HCT116 (cell line): Measurements from ENCODE around the gene CCDC142. TPM values are rescaled to one million over a fixed set of nuclear protein-coding genes. Genes with fewer than 3 reads are reported as not detected.

Source experiments
- ATAC-seq: fragments of 200-7000 bp; cut with Tn5 transposase; 2 replicates; pipeline ENCODE4 v1.9.1; 2020; ENCODE audit warnings: mild to moderate bottlenecking, moderate library complexity
- BruUV-seq: library from RNA; stranded (reverse); fragments of 400-500 nt; replicated peaks from 2 replicates; lab custom pipeline; 2021; lab: Mats Ljungman, UMichigan
- CTCF ChIA-PET: fragments of 300-600 bp; sonication (Branson Sonifier 250); formaldehyde crosslinking; loops from one replicate; lab custom pipeline; 2021; ENCODE audit warnings: antibody characterized with exemption; lab: Charles Lee
- POLR2A ChIA-PET: fragments of 300-600, 350-600 bp; sonication (Branson Sonifier 250); formaldehyde crosslinking; loops from one replicate; lab custom pipeline; 2021; ENCODE audit warnings: antibody characterized with exemption; lab: Charles Lee
- RAD21 ChIA-PET, 2 experiments: fragments of 300-600 bp; sonication (Branson Sonifier 250); formaldehyde crosslinking; loops; one replicate each; lab custom pipeline; 2023; ENCODE audit warnings: low total read pairs in 2 of 2; ENCODE audit not compliant: uncharacterized antibody in 2 of 2, unreplicated experiment in 2 of 2, low non-redundant PET in 1 of 2; lab: Charles Lee
- DNase-seq: peaks from one replicate; pipeline ENCODE4 v3.0.0-alpha.2; 2010; ENCODE audit warnings: low read depth, low spot score
- H2AFZ ChIP-seq: fragments of 200-600 bp; shearing (Covaris generic), sonication (generic); 2 replicates; pipeline ENCODE4 v1.6.1; 2017; ENCODE audit warnings: low read depth, mixed run types, mixed read lengths, antibody characterized with exemption, low read length; ENCODE audit not compliant: poor library complexity, severe bottlenecking
- H3K27ac ChIP-seq: 2 replicates; pipeline ENCODE4 v1.5.1; 2012; ENCODE audit warnings: low read depth, low read length
- H3K27me3 ChIP-seq: fragments of 200-600 bp; sonication (generic); 2 replicates; pipeline ENCODE4 v1.6.1; 2016; ENCODE audit warnings: mixed run types, low read length, mixed read lengths; ENCODE audit not compliant: insufficient read depth
- H3K36me3 ChIP-seq, 2 experiments: fragments of 200-500 bp in 1 of 2; fragments of 200-600 bp in 1 of 2; sonication (Bioruptor generic) in 1 of 2; sonication (generic) in 1 of 2; 2 replicates each; pipeline versions ENCODE4 v1.5.1 to v1.6.1; 2014 to 2016; ENCODE audit warnings: low read length in 2 of 2, inconsistent platforms in 1 of 2, mixed read lengths in 1 of 2, mixed run types in 1 of 2; ENCODE audit not compliant: insufficient read depth in 2 of 2, control insufficient read depth in 1 of 2
- H3K4me1 ChIP-seq, 2 experiments: fragments of 200-600 bp in 1 of 2; sonication (generic) in 1 of 2; 2 replicates each; pipeline versions ENCODE4 v1.5.1 to v1.6.1; 2012 to 2017; ENCODE audit warnings: low read length in 2 of 2, inconsistent platforms in 1 of 2, mild to moderate bottlenecking in 1 of 2, mixed read lengths in 1 of 2, mixed run types in 1 of 2, moderate library complexity in 1 of 2; ENCODE audit not compliant: insufficient read depth in 2 of 2, control insufficient read depth in 1 of 2
- H3K4me2 ChIP-seq: fragments of 200-600 bp; sonication (generic); 2 replicates; pipeline ENCODE4 v1.6.1; 2017; ENCODE audit warnings: mixed run types, low read length, mixed read lengths
- H3K4me3 ChIP-seq, 2 experiments: fragments of 200-600 bp in 1 of 2; sonication (generic) in 1 of 2; replicated peaks in 1 of 2; 2 replicates each; pipeline ENCODE4 v1.5.1; 2011 to 2016; ENCODE audit warnings: low read length in 2 of 2, control low read depth in 1 of 2, low read depth in 1 of 2, mild to moderate bottlenecking in 1 of 2, mixed read lengths in 1 of 2, mixed run types in 1 of 2
- H3K79me2 ChIP-seq: fragments of 200-600 bp; sonication (generic); 2 replicates; pipeline ENCODE4 v1.6.1; 2017; ENCODE audit warnings: mild to moderate bottlenecking, mixed run types, low read length, moderate library complexity, mixed read lengths; ENCODE audit not compliant: insufficient read depth
- H3K9ac ChIP-seq: fragments of 200-600 bp; sonication (generic); 2 replicates; pipeline ENCODE4 v1.6.1; 2016; ENCODE audit warnings: low read length, mixed read lengths
- H3K9me2 ChIP-seq: fragments of 200-600 bp; sonication (generic), shearing (Covaris generic); 2 replicates; pipeline ENCODE4 v1.6.1; 2017; ENCODE audit warnings: mixed run types, mild to moderate bottlenecking, moderate library complexity; ENCODE audit not compliant: insufficient read depth
- H3K9me3 ChIP-seq, 2 experiments: fragments of 200-500 bp in 1 of 2; fragments of 200-600 bp in 1 of 2; sonication (Bioruptor generic) in 1 of 2; sonication (generic) in 1 of 2; 2 replicates each; pipeline ENCODE4 v1.6.1; 2014 to 2017; ENCODE audit warnings: low read length in 2 of 2, mixed read lengths in 2 of 2, inconsistent platforms in 1 of 2, low read depth in 1 of 2, mild to moderate bottlenecking in 1 of 2, mixed run types in 1 of 2, moderate library complexity in 1 of 2; ENCODE audit not compliant: control insufficient read depth in 1 of 2, insufficient read depth in 1 of 2
- H4K20me1 ChIP-seq: fragments of 200-600 bp; sonication (generic), shearing (Covaris generic); 2 replicates; pipeline ENCODE4 v1.6.1; 2017; ENCODE audit warnings: mixed run types, mild to moderate bottlenecking, moderate library complexity; ENCODE audit not compliant: insufficient read depth
- ATF3 ChIP-seq: IDR thresholded peaks from 2 replicates; pipeline ENCODE4 v1.6.1; 2012
- CBX3 ChIP-seq: IDR thresholded peaks from 2 replicates; pipeline ENCODE4 v1.6.1; 2012; ENCODE audit warnings: low read depth
- CEBPB ChIP-seq: IDR thresholded peaks from 2 replicates; pipeline ENCODE4 v1.6.1; 2012; ENCODE audit warnings: low read depth
- CTCF ChIP-seq, 3 experiments: fragments of 200-600 bp in 1 of 3; sonication (generic) in 1 of 3; IDR thresholded peaks in 2 of 3; conservative IDR thresholded peaks in 1 of 3; 2 replicates each; pipeline ENCODE4 v1.5.1; 2012 to 2017; ENCODE audit warnings: low read depth in 2 of 3, low read length in 2 of 3, antibody characterized with exemption in 1 of 3, borderline replicate concordance in 1 of 3, control low read depth in 1 of 3, mild to moderate bottlenecking in 1 of 3, mixed read lengths in 1 of 3, mixed run types in 1 of 3, moderate library complexity in 1 of 3; ENCODE audit not compliant: insufficient read depth in 1 of 3
- EGR1 ChIP-seq: IDR thresholded peaks from 2 replicates; pipeline ENCODE4 v1.6.1; 2012; ENCODE audit warnings: low read depth
- ELF1 ChIP-seq: IDR thresholded peaks from 2 replicates; pipeline ENCODE4 v1.6.1; 2012; ENCODE audit warnings: low read depth, borderline replicate concordance
- EZH2 ChIP-seq: fragments of 200-600 bp; sonication (generic); IDR thresholded peaks from 2 replicates; pipeline ENCODE4 v1.6.1; 2017; ENCODE audit warnings: antibody characterized with exemption, mixed run types
- EZH2phosphoT487 ChIP-seq: fragments of 200-600 bp; IDR thresholded peaks from 2 replicates; pipeline ENCODE4 v1.6.1; 2018; ENCODE audit warnings: antibody characterized with exemption, borderline replicate concordance
- FOSL1 ChIP-seq: IDR thresholded peaks from 2 replicates; pipeline ENCODE4 v1.6.1; 2012; ENCODE audit warnings: low read depth
- JUND ChIP-seq: IDR thresholded peaks from 2 replicates; pipeline ENCODE4 v1.6.1; 2012
- MAX ChIP-seq: IDR thresholded peaks from 2 replicates; pipeline ENCODE4 v1.6.1; 2012
- POLR2A ChIP-seq: IDR thresholded peaks from 2 replicates; pipeline ENCODE4 v1.7.0; 2011; ENCODE audit warnings: borderline replicate concordance; ENCODE audit not compliant: insufficient read depth, insufficient read length; ENCODE audit errors: extremely low read depth
- POLR2AphosphoS5 ChIP-seq: IDR thresholded peaks from 2 replicates; pipeline ENCODE4 v1.6.1; 2011; ENCODE audit warnings: mild to moderate bottlenecking, low read depth, low read length, moderate library complexity
- RAD21 ChIP-seq: IDR thresholded peaks from 2 replicates; pipeline ENCODE4 v1.6.1; 2012; ENCODE audit warnings: low read depth, mild to moderate bottlenecking
- SIN3A ChIP-seq: IDR thresholded peaks from 2 replicates; pipeline ENCODE4 v1.6.1; 2012; ENCODE audit warnings: low read depth
- SP1 ChIP-seq: IDR thresholded peaks from 2 replicates; pipeline ENCODE4 v1.6.1; 2012; ENCODE audit warnings: low read depth
- SRF ChIP-seq: IDR thresholded peaks from 2 replicates; pipeline ENCODE4 v1.6.1; 2012; ENCODE audit warnings: low read depth
- TCF7L2 ChIP-seq: IDR thresholded peaks from 2 replicates; pipeline ENCODE4 v1.7.0; 2011; ENCODE audit warnings: borderline replicate concordance, inconsistent platforms; ENCODE audit not compliant: insufficient read depth, insufficient read length; ENCODE audit errors: extremely low read depth
- YY1 ChIP-seq: IDR thresholded peaks from 2 replicates; pipeline ENCODE4 v1.6.1; 2011; ENCODE audit warnings: low read length, low read depth, moderate library complexity, mild to moderate bottlenecking; ENCODE audit not compliant: insufficient replicate concordance; ENCODE audit errors: extremely low read depth
- ZBTB33 ChIP-seq: IDR thresholded peaks from 2 replicates; pipeline ENCODE4 v1.6.1; 2011; ENCODE audit warnings: mild to moderate bottlenecking, low read length, moderate library complexity; ENCODE audit not compliant: insufficient replicate concordance; ENCODE audit errors: extremely low read depth
- ZFX ChIP-seq: fragments of 450-650 bp; IDR thresholded peaks from 2 replicates; pipeline ENCODE4 v1.6.1; 2017
- ZNF274 ChIP-seq: fragments of 200-500 bp; sonication (Bioruptor generic); IDR thresholded peaks from 2 replicates; pipeline ENCODE4 v1.6.1; 2014; ENCODE audit warnings: mild to moderate bottlenecking, low read depth, low read length, inconsistent platforms
- intact Hi-C: fragments of 100-400 bp; cut with micrococcal nuclease; formaldehyde crosslinking; loops from 2 replicates; pipeline ENCODE4 v1.10.0; 2022
- total RNA-seq: library from RNA; stranded (reverse); gene quantifications from one replicate; pipeline ENCODE4 v1.2.1, GENCODE V29; 2021; ENCODE audit not compliant: unreplicated experiment

Gene CCDC142
- total RNA-seq, 1 experiment from 2014 or later, result 15.0 TPM

GRCh38 chr2:74458132-74458937 is 24.5 kb downstream of the CCDC142 start, which contains the start of gene WBP1:
Gene WBP1, plus strand, starts transcription at chr2:74458438. Its CDS starts 165 bp downstream, at chr2:74458603.
- intact Hi-C loops, result loop anchor here (1.0 to 10.0 kb wide), 2 partner anchors 25 to 1224 kb away; partner anchors contain the start of genes CCT7, PRADC1 and TTC31
- peaks cover 12 to 42% of the 10 kb centered on the region in 2 experiments for H3K4me1 ChIP-seq
- H3K9me2 ChIP-seq, result no peaks in the 10 kb centered on the region
- H2AFZ ChIP-seq, result no peak within 1 kb of the TSS
- H3K36me3 ChIP-seq, result peaks cover 6 to 19% of the 10 kb centered on the region in 2 experiments; a peak in 2 of 4 replicates
- H3K27me3 ChIP-seq, result no peaks in the 10 kb centered on the region
- peak within 1 kb of the TSS; percentile 89 for H3K27ac ChIP-seq
- no peaks in the 10 kb centered on the region for H4K20me1 ChIP-seq
- H3K4me2 ChIP-seq, result peak within 1 kb of the TSS; percentile 98
- peak; percentile 100 for DNase-seq
- H3K9me3 ChIP-seq, result no peaks in the 10 kb centered on the region
- ChIA-PET RAD21 (interaction anchor here (0.5 to 0.7 kb wide), 2 partner anchors 13 to 15 kb away, joined by 3 read pairs; no protein-coding TSS in a partner anchor), POLR2A (interaction anchor here (0.7 to 2.0 kb wide), 8 partner anchors 10 to 49 kb away, joined by 3 to 21 read pairs (median 6); partner anchors contain the start of genes MRPL53, PCGF1 and TTC31), CTCF (interaction anchor here (0.7 to 1.2 kb wide), 4 partner anchors 13 to 631 kb away, joined by 3 to 6 read pairs (median 3); partner anchors contain the start of genes AUP1 and HTRA2)
- TSS peak; percentile 49 for BruUV-seq
- peak within 1 kb of the TSS; percentile 82 for H3K9ac ChIP-seq
- H3K4me3 ChIP-seq, result peak within 1 kb of the TSS; percentile 70 to 98
- H3K79me2 ChIP-seq, result peaks cover 15% of the 10 kb centered on the region; the same call in 1 of the 2 replicates
- peak; percentile 87 for ATAC-seq
- no peak for TF ChIP-seq ZNF274
- no peak for TF ChIP-seq ATF3
- TF ChIP-seq RAD21, result no peak
- TF ChIP-seq SIN3A, result no peak
- TF ChIP-seq POLR2AphosphoS5, result peak; percentile 21
- no peak for TF ChIP-seq CBX3
- peak; percentile 57 for TF ChIP-seq YY1
- no peak for TF ChIP-seq ZFX
- TF ChIP-seq TCF7L2, result peak; percentile 36
- TF ChIP-seq SP1, result no peak
- no peak for TF ChIP-seq CEBPB
- TF ChIP-seq EGR1, result no peak
- no peak for TF ChIP-seq CTCF (IDR thresholded peaks at IDR 0.05 in 2 of 3, conservative IDR thresholded peaks at IDR 0.05 in 1 of 3; ENCODE audit: borderline replicate concordance in 1 of 3, insufficient read depth in 1 of 3, low read depth in 2 of 3, low read length in 2 of 3)
- no peak for TF ChIP-seq SRF
- no peak for TF ChIP-seq EZH2phosphoT487
- no peak for TF ChIP-seq JUND
- TF ChIP-seq FOSL1, result no peak
- TF ChIP-seq EZH2, result no peak
- no peak for TF ChIP-seq MAX
- peak; percentile 6 for TF ChIP-seq POLR2A
- no peak for TF ChIP-seq ELF1
- TF ChIP-seq ZBTB33, result no peak
